TTC549 (cell line): ENCODE data around the gene D2HGDH.
"Not testable (repeated sequence)": the region's sequence is repeated elsewhere in the genome, so short reads cannot be mapped to it uniquely, and the experiment has no call there.

Experiments
- FAIRE-seq: peaks from 2 replicates; lab custom pipeline; 2012; peaks lifted over from hg19 to GRCh38; lab: Jason Lieb, UNC

D2HGDH gene

GRCh38 chr2:241808721-241809382 is 74.4 kb downstream of the D2HGDH start, which contains the start of gene NEU4:
Gene NEU4, plus strand, starts transcription at chr2:241809193. Its CDS starts 5,292 bp downstream, at chr2:241814485.
- no peak for FAIRE-seq

- no peak for FAIRE-seq
Observed at GRCh38 chr2:241809383-241810306, 75.2 kb downstream of the D2HGDH start.

GRCh38 chr2:241810307-241811200 is 76.1 kb downstream of the D2HGDH start:
- no peak for FAIRE-seq

GRCh38 chr2:241811201-241811951 is 76.9 kb downstream of the D2HGDH start:
- FAIRE-seq, result no peak

- FAIRE-seq, result no peak
Observed at GRCh38 chr2:241811952-241812729, 77.7 kb downstream of the D2HGDH start.

GRCh38 chr2:241812730-241813643 is 78.6 kb downstream of the D2HGDH start:
- no peak for FAIRE-seq

GRCh38 chr2:241813644-241814392 is 79.4 kb downstream of the D2HGDH start:
- no peak for FAIRE-seq

GRCh38 chr2:241814393-241814642 is 79.9 kb downstream of the D2HGDH start:
- no peak for FAIRE-seq

- FAIRE-seq, result no peak
Observed at GRCh38 chr2:241814643-241815476, 80.4 kb downstream of the D2HGDH start.

- no peak for FAIRE-seq
Observed at GRCh38 chr2:241815477-241816430, 81.3 kb downstream of the D2HGDH start.

- no peak for FAIRE-seq
Observed at GRCh38 chr2:241816431-241817121, 82.1 kb downstream of the D2HGDH start.

GRCh38 chr2:241817126-241817820 is 82.8 kb downstream of the D2HGDH start:
- FAIRE-seq, result no peak

GRCh38 chr2:241817821-241818215 is 83.4 kb downstream of the D2HGDH start:
- FAIRE-seq, result not testable (repeated sequence)
